Measurements from ENCODE around the gene RFC5. TPM values are rescaled to one million over a fixed set of nuclear protein-coding genes. Genes with fewer than 3 reads are reported as not detected.
"Not testable (repeated sequence)": the region's sequence is repeated elsewhere in the genome, so short reads cannot be mapped to it uniquely, and the experiment has no call there.

RFC5 gene
- total RNA-seq, 1 donor from 2014 or later = 2.6 TPM

- DNase-seq (ENCODE audit: low spot score) = no peak
- intact Hi-C loops (cut with DNase I) = loop anchor here (2.0 to 5.0 kb wide), 2 partner anchors 47 to 309 kb away; partner anchors contain the start of genes RFC5 and TAOK3
These were observed 47.3 kb downstream of the RFC5 start for GRCh38 chr12:118063576-118064391.

DNA sequence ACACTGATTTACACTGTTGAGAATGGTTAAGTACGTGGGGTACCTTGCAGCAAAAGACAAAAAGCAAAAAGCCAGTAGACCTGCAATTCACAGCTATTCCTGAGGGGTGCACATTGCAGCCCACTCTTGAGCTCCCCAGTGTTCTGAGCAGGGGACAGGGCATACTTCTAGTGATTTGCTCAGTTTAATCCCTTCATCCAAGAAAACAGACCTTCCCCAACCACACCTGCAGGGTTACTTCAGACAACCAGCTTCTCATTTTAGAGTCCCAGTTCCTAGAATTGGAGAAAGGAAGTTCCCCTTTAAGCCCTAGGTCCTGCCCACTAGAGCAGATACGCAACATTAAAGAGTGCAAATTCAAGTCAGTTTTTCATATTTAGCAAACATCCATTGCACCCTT, 48.1 kb downstream of the RFC5 start:
- intact Hi-C loops (cut with DNase I) = loop anchor here (5.0 kb wide), 1 partner anchor 308 kb away; the partner anchor contains the start of gene TAOK3
- DNase-seq (ENCODE audit: low spot score) = no peak

GRCh38 chr12:118065380-118065779, 48.9 kb downstream of the RFC5 start:
- no peak for DNase-seq (ENCODE audit: low spot score)
- intact Hi-C loops (cut with DNase I) = no loop called here

- intact Hi-C loops (cut with DNase I) = no loop called here
- no peak for DNase-seq (ENCODE audit: low spot score)
These were observed 51.9 kb downstream of the RFC5 start for GRCh38 chr12:118068445-118068844.

DNA sequence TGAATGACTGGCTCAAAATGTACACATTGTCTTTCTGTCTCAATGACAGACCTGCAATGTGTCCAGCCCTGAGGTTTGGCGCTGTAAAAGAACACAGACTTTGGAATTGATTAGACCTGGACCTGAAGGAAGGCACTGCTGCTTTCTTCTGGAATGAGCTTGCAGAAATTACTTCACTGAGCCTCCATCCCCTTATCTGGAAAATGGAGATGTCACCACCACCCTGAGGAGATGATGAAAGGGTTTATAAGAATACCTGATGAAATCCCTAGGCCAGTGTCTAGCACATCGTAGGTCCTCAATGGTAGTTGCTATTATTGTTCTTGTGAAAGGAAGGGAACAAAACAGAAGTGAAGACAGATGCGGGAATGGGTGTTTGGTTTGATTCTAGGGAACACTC, 54.1 kb downstream of the RFC5 start:
- DNase-seq (ENCODE audit: low spot score) = no peak
- intact Hi-C loops (cut with DNase I) = no loop called here

DNA sequence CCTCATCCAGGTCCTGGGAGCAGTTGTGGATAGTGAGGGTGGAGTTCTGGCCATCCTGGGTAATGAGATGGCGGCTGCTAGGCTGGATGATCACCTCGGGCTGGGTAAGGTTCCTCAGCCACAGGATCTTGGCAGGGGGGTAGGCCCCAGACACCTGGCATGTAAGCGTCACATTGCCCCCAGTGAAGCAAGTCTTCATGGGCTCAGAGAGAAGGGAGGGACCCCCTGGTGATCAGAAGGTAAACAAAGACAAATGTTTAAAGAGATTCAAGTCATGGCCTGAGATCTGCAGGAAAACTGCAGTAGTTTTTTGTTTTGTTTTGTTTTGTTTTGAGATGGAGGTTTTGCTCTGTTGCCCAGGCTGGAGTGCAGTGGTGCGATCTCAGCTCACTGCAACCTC, 57.3 kb downstream of the RFC5 start:
- DNase-seq (ENCODE audit: low spot score) = no peak
- intact Hi-C loops (cut with DNase I) = no loop called here

GRCh38 chr12:118081521-118081920, 65.0 kb downstream of the RFC5 start:
- DNase-seq (ENCODE audit: low spot score); intact Hi-C loops (cut with DNase I): not testable (repeated sequence)

Other genes with a start within 250 kb of the RFC5 start
- gene KSR2, start 47.7 kb upstream of the RFC5 start, total RNA-seq = not detected
- gene WSB2, start 44.5 kb downstream of the RFC5 start, total RNA-seq = 95.3 TPM
- gene VSIG10, start 87.3 kb downstream of the RFC5 start, total RNA-seq = 10.0 TPM
- 344 TPM for gene PEBP1, start 119.4 kb downstream of the RFC5 start, total RNA-seq